Panc1 (cell line): ENCODE results near the gene PARP11. TPM values are rescaled to one million over a fixed set of nuclear protein-coding genes. Genes with fewer than 3 reads are reported as not detected.
A peak's percentile ranks its signal among the peaks of the same experiment; 100 is the strongest.

Source experiments
- ATAC-seq: fragments of 200-7000 bp; cut with Tn5 transposase; 2 replicates; pipeline ENCODE4 v1.9.1; 2020; ENCODE audit warnings: mild to moderate bottlenecking, moderate library complexity
- BruUV-seq: library from RNA; stranded (reverse); fragments of 400-500 nt; replicated peaks from 2 replicates; lab custom pipeline; 2021; lab: Mats Ljungman, UMichigan
- CTCF ChIA-PET: fragments of 300-600 bp; sonication (Branson Sonifier 250); formaldehyde crosslinking; loops from one replicate; lab custom pipeline; 2022; ENCODE audit warnings: antibody characterized with exemption; lab: Charles Lee
- POLR2A ChIA-PET: fragments of 300-600 bp; sonication (Branson Sonifier 250); formaldehyde crosslinking; loops from one replicate; lab custom pipeline; 2022; ENCODE audit warnings: antibody characterized with exemption; lab: Charles Lee
- DNase-seq: peaks from one replicate; pipeline ENCODE4 v3.0.0-alpha.2; 2010; ENCODE audit warnings: low read depth, low spot score
- H3K27ac ChIP-seq: 2 replicates; pipeline ENCODE4 v1.5.1; 2011; ENCODE audit warnings: mild to moderate bottlenecking, low read length, inconsistent platforms
- H3K27me3 ChIP-seq: fragments of 200-500 bp; sonication (Bioruptor generic); 2 replicates; pipeline ENCODE4 v1.6.0; 2014; ENCODE audit warnings: low read length, inconsistent platforms; ENCODE audit not compliant: control insufficient read depth, insufficient read depth
- H3K36me3 ChIP-seq: fragments of 200-500 bp; sonication (Bioruptor generic); 2 replicates; pipeline ENCODE4 v1.5.1; 2014; ENCODE audit warnings: inconsistent platforms, mild to moderate bottlenecking, low read length, moderate library complexity; ENCODE audit not compliant: control insufficient read depth, insufficient read depth
- H3K4me1 ChIP-seq: 2 replicates; pipeline ENCODE4 v1.5.1; 2011; ENCODE audit warnings: inconsistent platforms, mild to moderate bottlenecking, low read length, moderate library complexity; ENCODE audit not compliant: control insufficient read depth, insufficient read depth
- H3K4me3 ChIP-seq, 2 experiments: 2 replicates each; pipeline ENCODE4 v1.5.1; 2011 to 2012; ENCODE audit warnings: low read depth in 2 of 2, low read length in 2 of 2, mild to moderate bottlenecking in 2 of 2, inconsistent platforms in 1 of 2, moderate library complexity in 1 of 2
- H3K9me3 ChIP-seq: fragments of 200-500 bp; sonication (Bioruptor generic); 2 replicates; pipeline ENCODE4 v1.5.1; 2014; ENCODE audit warnings: low read depth, mild to moderate bottlenecking, inconsistent platforms, low read length, moderate library complexity; ENCODE audit not compliant: control insufficient read depth, insufficient read depth
- POLR2AphosphoS5 ChIP-seq: IDR thresholded peaks from 2 replicates; pipeline ENCODE4 v1.6.1; 2012; ENCODE audit warnings: mild to moderate bottlenecking, low read depth, low read length, moderate library complexity
- SIN3A ChIP-seq: IDR thresholded peaks from 2 replicates; pipeline ENCODE4 v1.6.1; 2012; ENCODE audit warnings: low read depth, mild to moderate bottlenecking, low read length, moderate library complexity, borderline replicate concordance; ENCODE audit not compliant: insufficient read depth
- TCF7L2 ChIP-seq: IDR thresholded peaks from 2 replicates; pipeline ENCODE4 v1.6.1; 2011; ENCODE audit warnings: mild to moderate bottlenecking, low read depth, low read length, inconsistent platforms
- in situ Hi-C: cut with HindIII; loops from 2 replicates; pipeline ENCODE4 v1.10.0; 2016; ENCODE audit warnings: low sequenced_read_pairs, low pct_unique_long_range_greater_than_20kb
- intact Hi-C: fragments of 100-400 bp; cut with micrococcal nuclease; formaldehyde crosslinking; loops from one replicate; pipeline ENCODE4 v1.10.0; 2022; ENCODE audit not compliant: unreplicated experiment
- total RNA-seq: library from RNA; stranded (reverse); gene quantifications from one replicate; pipeline ENCODE4 v1.2.1, GENCODE V29; 2021; ENCODE audit not compliant: unreplicated experiment
- TF ChIP-seq, protein P1 (sequence below): fragments of 450-650 bp; IDR thresholded peaks from 2 replicates; pipeline ENCODE4 v1.5.1; 2017; ENCODE audit warnings: mild to moderate bottlenecking
- TF ChIP-seq, protein P2 (sequence below), 2 experiments: IDR thresholded peaks; 2 replicates each; pipeline ENCODE4 v1.6.1; 2011 to 2012; ENCODE audit warnings: low read depth in 2 of 2, control low read depth in 1 of 2, low read length in 1 of 2, mild to moderate bottlenecking in 1 of 2, moderate library complexity in 1 of 2; ENCODE audit not compliant: insufficient read depth in 1 of 2

Gene PARP11
- total RNA-seq, 1 experiment from 2014 or later = 7.3 TPM

DNA sequence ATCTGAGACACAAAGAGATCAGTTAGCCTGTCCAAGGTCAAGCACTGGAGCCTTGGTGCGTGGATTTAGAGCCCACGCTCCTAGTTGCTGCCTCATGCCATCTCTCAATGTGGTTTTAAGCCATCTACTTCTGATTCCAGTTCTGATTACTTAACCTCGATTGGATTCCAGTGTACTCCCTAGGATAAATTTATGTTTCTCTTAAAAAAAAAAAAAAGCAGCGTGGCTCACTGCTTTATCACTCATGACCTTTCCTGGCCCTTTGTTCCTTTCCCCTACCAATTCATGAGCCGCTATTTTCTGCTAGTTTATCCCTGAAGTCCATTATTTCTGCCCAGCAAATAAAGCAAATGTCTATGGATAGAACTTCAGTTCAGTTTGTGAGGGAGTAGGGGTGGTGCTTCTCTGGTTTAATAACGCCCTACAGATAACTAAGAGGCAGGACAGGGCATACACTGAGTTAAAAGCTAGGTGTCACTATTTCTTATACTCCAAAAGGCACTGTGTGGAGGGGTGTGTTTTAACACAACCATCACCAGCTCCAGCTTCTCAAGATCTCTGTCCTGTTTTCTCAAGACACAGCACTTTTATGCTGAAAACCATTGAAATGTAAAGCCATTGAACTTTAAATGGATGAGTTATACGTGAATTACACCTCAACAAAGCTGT is 9.8 kb upstream of the PARP11 start:
- TF ChIP-seq, protein P1, sequence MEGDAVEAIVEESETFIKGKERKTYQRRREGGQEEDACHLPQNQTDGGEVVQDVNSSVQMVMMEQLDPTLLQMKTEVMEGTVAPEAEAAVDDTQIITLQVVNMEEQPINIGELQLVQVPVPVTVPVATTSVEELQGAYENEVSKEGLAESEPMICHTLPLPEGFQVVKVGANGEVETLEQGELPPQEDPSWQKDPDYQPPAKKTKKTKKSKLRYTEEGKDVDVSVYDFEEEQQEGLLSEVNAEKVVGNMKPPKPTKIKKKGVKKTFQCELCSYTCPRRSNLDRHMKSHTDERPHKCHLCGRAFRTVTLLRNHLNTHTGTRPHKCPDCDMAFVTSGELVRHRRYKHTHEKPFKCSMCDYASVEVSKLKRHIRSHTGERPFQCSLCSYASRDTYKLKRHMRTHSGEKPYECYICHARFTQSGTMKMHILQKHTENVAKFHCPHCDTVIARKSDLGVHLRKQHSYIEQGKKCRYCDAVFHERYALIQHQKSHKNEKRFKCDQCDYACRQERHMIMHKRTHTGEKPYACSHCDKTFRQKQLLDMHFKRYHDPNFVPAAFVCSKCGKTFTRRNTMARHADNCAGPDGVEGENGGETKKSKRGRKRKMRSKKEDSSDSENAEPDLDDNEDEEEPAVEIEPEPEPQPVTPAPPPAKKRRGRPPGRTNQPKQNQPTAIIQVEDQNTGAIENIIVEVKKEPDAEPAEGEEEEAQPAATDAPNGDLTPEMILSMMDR = peak; percentile 28; the same call in 1 of the 2 replicates
- no peak for TF ChIP-seq TCF7L2
- H3K36me3 ChIP-seq = no peaks in the 10 kb centered on the region
- H3K9me3 ChIP-seq = no peaks in the 10 kb centered on the region
- intact Hi-C loops (no loop called here), in situ Hi-C loops (no loop called here)
- H3K27ac ChIP-seq = no peak overlapping the region
- ChIA-PET POLR2A (interaction anchor here (0.6 to 0.7 kb wide), 2 partner anchors 27 to 586 kb away, joined by 3 to 10 read pairs; no protein-coding TSS in a partner anchor), CTCF (interaction anchor here (0.7 kb wide), 1 partner anchor 559 kb away, joined by 3 read pairs; no protein-coding TSS in a partner anchor)
- H3K4me1 ChIP-seq = no peaks in the 10 kb centered on the region
- peaks cover 8% of the 10 kb centered on the region for H3K27me3 ChIP-seq
- no peak overlapping the region for H3K4me3 ChIP-seq
- no peak for ATAC-seq
- no TSS peak for BruUV-seq
- no peak for DNase-seq

DNA sequence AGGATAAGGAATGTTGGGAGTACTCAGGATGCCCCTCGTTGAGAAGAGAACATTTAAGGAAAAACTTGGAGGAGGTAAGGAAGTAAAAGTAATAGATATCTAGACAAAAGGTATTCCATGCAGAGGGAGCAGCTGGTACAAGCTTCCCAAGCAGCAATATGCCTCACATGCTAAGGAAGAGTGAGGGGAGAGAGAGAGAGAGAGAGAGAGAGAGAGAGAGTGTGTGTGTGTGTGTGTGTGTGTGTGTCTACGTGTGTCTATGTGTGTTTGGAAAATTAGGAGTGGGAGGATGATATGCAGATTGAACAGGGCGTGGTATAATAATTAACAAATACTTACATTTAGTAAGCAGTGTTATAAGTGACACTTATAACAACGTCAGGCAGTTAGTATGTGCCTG is 9.2 kb upstream of the PARP11 start:
- no peaks in the 10 kb centered on the region for H3K4me1 ChIP-seq
- peaks cover 8% of the 10 kb centered on the region for H3K27me3 ChIP-seq
- no peaks in the 10 kb centered on the region for H3K36me3 ChIP-seq
- ATAC-seq (no peak), DNase-seq (no peak)
- H3K4me3 ChIP-seq = no peak overlapping the region
- intact Hi-C loops (no loop called here), in situ Hi-C loops (no loop called here)
- no peak for TF ChIP-seq POLR2AphosphoS5
- no peak for TF ChIP-seq TCF7L2
- no peak for TF ChIP-seq SIN3A
- TF ChIP-seq, protein P2, sequence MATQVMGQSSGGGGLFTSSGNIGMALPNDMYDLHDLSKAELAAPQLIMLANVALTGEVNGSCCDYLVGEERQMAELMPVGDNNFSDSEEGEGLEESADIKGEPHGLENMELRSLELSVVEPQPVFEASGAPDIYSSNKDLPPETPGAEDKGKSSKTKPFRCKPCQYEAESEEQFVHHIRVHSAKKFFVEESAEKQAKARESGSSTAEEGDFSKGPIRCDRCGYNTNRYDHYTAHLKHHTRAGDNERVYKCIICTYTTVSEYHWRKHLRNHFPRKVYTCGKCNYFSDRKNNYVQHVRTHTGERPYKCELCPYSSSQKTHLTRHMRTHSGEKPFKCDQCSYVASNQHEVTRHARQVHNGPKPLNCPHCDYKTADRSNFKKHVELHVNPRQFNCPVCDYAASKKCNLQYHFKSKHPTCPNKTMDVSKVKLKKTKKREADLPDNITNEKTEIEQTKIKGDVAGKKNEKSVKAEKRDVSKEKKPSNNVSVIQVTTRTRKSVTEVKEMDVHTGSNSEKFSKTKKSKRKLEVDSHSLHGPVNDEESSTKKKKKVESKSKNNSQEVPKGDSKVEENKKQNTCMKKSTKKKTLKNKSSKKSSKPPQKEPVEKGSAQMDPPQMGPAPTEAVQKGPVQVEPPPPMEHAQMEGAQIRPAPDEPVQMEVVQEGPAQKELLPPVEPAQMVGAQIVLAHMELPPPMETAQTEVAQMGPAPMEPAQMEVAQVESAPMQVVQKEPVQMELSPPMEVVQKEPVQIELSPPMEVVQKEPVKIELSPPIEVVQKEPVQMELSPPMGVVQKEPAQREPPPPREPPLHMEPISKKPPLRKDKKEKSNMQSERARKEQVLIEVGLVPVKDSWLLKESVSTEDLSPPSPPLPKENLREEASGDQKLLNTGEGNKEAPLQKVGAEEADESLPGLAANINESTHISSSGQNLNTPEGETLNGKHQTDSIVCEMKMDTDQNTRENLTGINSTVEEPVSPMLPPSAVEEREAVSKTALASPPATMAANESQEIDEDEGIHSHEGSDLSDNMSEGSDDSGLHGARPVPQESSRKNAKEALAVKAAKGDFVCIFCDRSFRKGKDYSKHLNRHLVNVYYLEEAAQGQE (IDR thresholded peaks at IDR 0.05; ENCODE audit: insufficient read depth in 1 of 2, low read depth in 2 of 2, low read length in 1 of 2) = no peak
- TF ChIP-seq, protein P1 = no peak
- POLR2A ChIA-PET = no interaction called here
- CTCF ChIA-PET = interaction anchor here (0.6 to 0.7 kb wide), 2 partner anchors 150 to 558 kb away, joined by 3 read pairs; no protein-coding TSS in a partner anchor
- H3K9me3 ChIP-seq = no peaks in the 10 kb centered on the region
- BruUV-seq = no TSS peak
- no peak overlapping the region for H3K27ac ChIP-seq
